ENCODE data around the gene SNX32.

GRCh38 chr11:65859812-65860277, 26.1 kb downstream of the SNX32 start:
- TF ChIP-seq POLR2AphosphoS5 (IDR thresholded peaks at IDR 0.05) (peak in 1 of 3 donors; percentile 3), CTCF (IDR thresholded peaks at IDR 0.05) (no peak), EP300 (IDR thresholded peaks at IDR 0.05) (no peak)
